HepG2 (cell line): ENCODE results near the gene CCDC73. TPM values are rescaled to one million over a fixed set of nuclear protein-coding genes. Genes with fewer than 3 reads are reported as not detected.

Source experiments
- CEBPG ChIP-seq: IDR thresholded peaks from 2 replicates; pipeline ENCODE4 v1.6.1; 2016
- DNMT1 ChIP-seq: sonication (generic); formaldehyde crosslinking; IDR thresholded peaks from 2 replicates; pipeline ENCODE4 v1.5.1; 2020; ENCODE audit warnings: mild to moderate bottlenecking, missing genetic modification reagents
- DNMT3B ChIP-seq: conservative IDR thresholded peaks from 2 replicates; pipeline ENCODE4 v1.6.1; 2016; ENCODE audit warnings: missing biosample characterization, control low read depth
- GTF2F1 ChIP-seq: fragments of 150-350 bp; IDR thresholded peaks from 2 replicates; pipeline ENCODE4 v1.6.1; 2014; ENCODE audit warnings: low read length
- HDAC1 ChIP-seq: sonication (generic); formaldehyde crosslinking; IDR thresholded peaks from 2 replicates; pipeline ENCODE4 v1.5.1; 2020; ENCODE audit warnings: mild to moderate bottlenecking, missing genetic modification reagents
- HOXA5 ChIP-seq: sonication (generic); formaldehyde crosslinking; IDR thresholded peaks from 2 replicates; pipeline ENCODE4 v1.4.0; 2020; ENCODE audit warnings: missing genetic modification reagents
- KMT2A ChIP-seq: sonication (generic); formaldehyde crosslinking; IDR thresholded peaks from 2 replicates; pipeline ENCODE4 v1.4.0; 2020; ENCODE audit warnings: missing genetic modification reagents
- MAX ChIP-seq: IDR thresholded peaks from 2 replicates; pipeline ENCODE4 v1.6.1; 2012; ENCODE audit warnings: inconsistent platforms
- MTA3 ChIP-seq: sonication (generic); formaldehyde crosslinking; IDR thresholded peaks from 2 replicates; pipeline ENCODE4 v1.4.0; 2020; ENCODE audit warnings: missing genetic modification reagents
- PAF1 ChIP-seq: IDR thresholded peaks from 2 replicates; pipeline ENCODE4 v1.6.1; 2016; ENCODE audit warnings: missing genetic modification reagents, missing compliant biosample characterization
- PAX8 ChIP-seq: sonication (generic); formaldehyde crosslinking; IDR thresholded peaks from 2 replicates; pipeline ENCODE4 v1.8.0; 2022; ENCODE audit warnings: mild to moderate bottlenecking, missing genetic modification reagents, borderline replicate concordance
- SP1 ChIP-seq, 2 experiments: fragments of 450-650 bp in 1 of 2; sonication (generic) in 1 of 2; formaldehyde crosslinking in 1 of 2; IDR thresholded peaks; 2 replicates each; pipeline versions ENCODE4 v1.4.0 to v1.6.1; 2016 to 2020; ENCODE audit warnings: missing genetic modification reagents in 1 of 2
- SRSF1 ChIP-seq: fragments of 200-400 bp; formaldehyde crosslinking; optimal IDR thresholded peaks from 2 replicates; pipeline ENCODE3; 2017; ENCODE audit warnings: mild to moderate bottlenecking, low read depth, low read length, moderate library complexity
- ZBTB37 ChIP-seq: sonication (generic); formaldehyde crosslinking; IDR thresholded peaks from 2 replicates; pipeline ENCODE4 v1.4.0; 2020; ENCODE audit warnings: mild to moderate bottlenecking, missing genetic modification reagents
- ZNF256 ChIP-seq: sonication (generic); formaldehyde crosslinking; conservative IDR thresholded peaks from 2 replicates; pipeline ENCODE4 v1.4.0; 2020; ENCODE audit warnings: missing genetic modification reagents
- ZNF326 ChIP-seq: sonication (generic); formaldehyde crosslinking; IDR thresholded peaks from 2 replicates; pipeline ENCODE4 v1.4.0; 2020; ENCODE audit warnings: missing genetic modification reagents, borderline replicate concordance
- ZNF614 ChIP-seq: IDR thresholded peaks from 2 replicates; pipeline ENCODE4 v1.6.1; 2018; ENCODE audit warnings: missing biosample characterization, missing genetic modification reagents, inconsistent platforms, borderline replicate concordance
- ZNF775 ChIP-seq: sonication (generic); formaldehyde crosslinking; IDR thresholded peaks from 2 replicates; pipeline ENCODE4 v1.4.0; 2020; ENCODE audit warnings: missing genetic modification reagents, mild to moderate bottlenecking, moderate library complexity, borderline replicate concordance
- ZNF841 ChIP-seq: sonication (generic); formaldehyde crosslinking; IDR thresholded peaks from 2 replicates; pipeline ENCODE4 v1.8.1; 2023; ENCODE audit warnings: missing genetic modification reagents, borderline replicate concordance
- polyA plus RNA-seq, 8 experiments: library from polyadenylated mRNA; depleted of rRNA in 3 of 8; stranded (reverse) in 7 of 8; unstranded in 1 of 8; fragments of >200 nt; fragmentation: Illumina TruSeq in 4 of 8; extraction: Trizol in 4 of 8; gene quantifications; 2 replicates each; pipeline versions ENCODE4 v1.2.1 to v1.2.3, GENCODE V29; 2011 to 2016; ENCODE audit warnings: low read depth in 4 of 8, missing spikeins in 1 of 8, mixed read lengths in 1 of 8; ENCODE audit not compliant: insufficient read depth in 1 of 8
- total RNA-seq, 5 experiments: library from RNA; depleted of rRNA; stranded (reverse); fragments of >200 nt; fragmentation: Illumina TruSeq; extraction: Trizol; gene quantifications; 2 replicates each; pipeline ENCODE4 v1.2.3, GENCODE V29; 2016; ENCODE audit warnings: low read depth in 1 of 5
- TF ChIP-seq, protein P1 (sequence below): IDR thresholded peaks from 2 replicates; pipeline ENCODE4 v1.6.1; 2016; ENCODE audit warnings: low read depth
- TF ChIP-seq, protein P2 (sequence below): sonication (generic); formaldehyde crosslinking; IDR thresholded peaks from 2 replicates; pipeline ENCODE4 v1.8.1; 2022; ENCODE audit warnings: low read depth, mild to moderate bottlenecking, missing genetic modification reagents
- TF ChIP-seq, protein P3 (sequence below): sonication (generic); formaldehyde crosslinking; IDR thresholded peaks from 2 replicates; pipeline ENCODE4 v1.5.0; 2020; ENCODE audit warnings: mild to moderate bottlenecking, missing genetic modification reagents

Gene CCDC73
- total and polyA plus RNA-seq, 2 of the 13 experiments (the other 11 are each of a cell fraction or from before 2014, with no cell fraction given): 0.01 to 0.11 TPM

DNA sequence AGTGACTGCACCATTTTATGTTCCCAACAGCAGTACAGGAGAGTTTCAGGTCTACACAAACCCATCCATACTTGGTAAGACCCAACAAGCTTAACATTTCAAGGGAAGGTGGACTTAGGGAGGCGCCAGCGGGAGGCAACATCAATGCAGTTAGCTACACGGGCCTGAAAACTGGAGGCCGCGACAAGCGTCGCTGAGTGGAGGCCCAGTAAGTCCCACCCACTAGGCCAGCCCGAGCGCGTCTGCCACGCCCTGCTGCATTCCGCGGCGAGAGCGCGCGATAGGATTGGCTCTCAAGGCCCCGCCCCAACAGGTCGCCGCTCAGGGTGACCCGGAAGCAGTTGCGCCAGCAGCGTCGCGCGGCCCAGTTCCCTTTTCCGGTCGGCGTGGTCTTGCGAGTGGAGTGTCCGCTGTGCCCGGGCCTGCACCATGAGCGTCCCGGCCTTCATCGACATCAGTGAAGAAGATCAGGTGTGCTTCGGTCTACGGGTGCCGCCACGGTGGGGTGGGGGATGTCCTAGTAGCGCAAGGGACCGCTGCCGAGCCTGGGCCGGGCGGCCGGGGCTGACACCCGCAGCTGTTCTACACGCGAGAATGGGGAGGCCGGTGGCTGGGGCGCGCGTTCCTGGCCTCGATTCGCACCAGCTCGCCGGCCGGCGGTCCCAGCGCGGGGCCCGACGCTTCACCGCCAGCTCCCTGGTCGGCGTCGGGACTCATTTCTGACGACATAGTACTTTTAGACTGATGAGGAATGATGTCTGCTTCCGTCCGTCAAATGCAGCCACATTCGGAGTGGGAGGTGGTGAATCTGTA lies 210.8 kb downstream of the CCDC73 start, which contains the start of gene EIF3M (continued):
- TF ChIP-seq ZNF614 (CRISPR knock-in tag): peak; percentile 90
- no peak; the same call in 1 of the 2 replicates for TF ChIP-seq ZNF256 (CRISPR knock-in tag)
- TF ChIP-seq DNMT1 (CRISPR knock-in tag): peak; percentile 95
- TF ChIP-seq PAX8 (CRISPR knock-in tag): no peak
- peak; percentile 95 for TF ChIP-seq HDAC1 (CRISPR knock-in tag)
- TF ChIP-seq ZNF326: no peak
- TF ChIP-seq, protein P1, sequence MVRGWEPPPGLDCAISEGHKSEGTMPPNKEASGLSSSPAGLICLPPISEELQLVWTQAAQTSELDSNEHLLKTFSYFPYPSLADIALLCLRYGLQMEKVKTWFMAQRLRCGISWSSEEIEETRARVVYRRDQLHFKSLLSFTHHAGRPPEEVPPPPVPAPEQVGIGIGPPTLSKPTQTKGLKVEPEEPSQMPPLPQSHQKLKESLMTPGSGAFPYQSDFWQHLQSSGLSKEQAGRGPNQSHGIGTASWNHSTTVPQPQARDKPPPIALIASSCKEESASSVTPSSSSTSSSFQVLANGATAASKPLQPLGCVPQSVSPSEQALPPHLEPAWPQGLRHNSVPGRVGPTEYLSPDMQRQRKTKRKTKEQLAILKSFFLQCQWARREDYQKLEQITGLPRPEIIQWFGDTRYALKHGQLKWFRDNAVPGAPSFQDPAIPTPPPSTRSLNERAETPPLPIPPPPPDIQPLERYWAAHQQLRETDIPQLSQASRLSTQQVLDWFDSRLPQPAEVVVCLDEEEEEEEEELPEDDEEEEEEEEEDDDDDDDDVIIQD (CRISPR knock-in tag): peak; percentile 59; the same call in 1 of the 2 replicates
- TF ChIP-seq HOXA5 (CRISPR knock-in tag): peak; percentile 78
- no peak for TF ChIP-seq MTA3 (CRISPR knock-in tag)
- TF ChIP-seq, protein P2, sequence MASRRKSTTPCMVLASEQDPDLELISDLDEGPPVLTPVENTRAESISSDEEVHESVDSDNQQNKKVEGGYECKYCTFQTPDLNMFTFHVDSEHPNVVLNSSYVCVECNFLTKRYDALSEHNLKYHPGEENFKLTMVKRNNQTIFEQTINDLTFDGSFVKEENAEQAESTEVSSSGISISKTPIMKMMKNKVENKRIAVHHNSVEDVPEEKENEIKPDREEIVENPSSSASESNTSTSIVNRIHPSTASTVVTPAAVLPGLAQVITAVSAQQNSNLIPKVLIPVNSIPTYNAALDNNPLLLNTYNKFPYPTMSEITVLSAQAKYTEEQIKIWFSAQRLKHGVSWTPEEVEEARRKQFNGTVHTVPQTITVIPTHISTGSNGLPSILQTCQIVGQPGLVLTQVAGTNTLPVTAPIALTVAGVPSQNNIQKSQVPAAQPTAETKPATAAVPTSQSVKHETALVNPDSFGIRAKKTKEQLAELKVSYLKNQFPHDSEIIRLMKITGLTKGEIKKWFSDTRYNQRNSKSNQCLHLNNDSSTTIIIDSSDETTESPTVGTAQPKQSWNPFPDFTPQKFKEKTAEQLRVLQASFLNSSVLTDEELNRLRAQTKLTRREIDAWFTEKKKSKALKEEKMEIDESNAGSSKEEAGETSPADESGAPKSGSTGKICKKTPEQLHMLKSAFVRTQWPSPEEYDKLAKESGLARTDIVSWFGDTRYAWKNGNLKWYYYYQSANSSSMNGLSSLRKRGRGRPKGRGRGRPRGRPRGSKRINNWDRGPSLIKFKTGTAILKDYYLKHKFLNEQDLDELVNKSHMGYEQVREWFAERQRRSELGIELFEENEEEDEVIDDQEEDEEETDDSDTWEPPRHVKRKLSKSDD (CRISPR knock-in tag): 0 out of 2 replicates have a peak, but pooled peaks have one; percentile 7
- no peak for TF ChIP-seq ZNF775 (CRISPR knock-in tag)
- TF ChIP-seq SRSF1: no peak
- no peak for TF ChIP-seq ZBTB37 (CRISPR knock-in tag)
- TF ChIP-seq KMT2A: peak; percentile 99
- TF ChIP-seq ZNF841 (CRISPR knock-in tag): no peak
- TF ChIP-seq PAF1 (CRISPR knock-in tag): no peak
- no peak for TF ChIP-seq DNMT3B (CRISPR knock-in tag)
- TF ChIP-seq MAX: peak; percentile 97
- no peak for TF ChIP-seq SP1 (IDR thresholded peaks at IDR 0.05)
- peak; percentile 93 for TF ChIP-seq SP1 (CRISPR knock-in tag; IDR thresholded peaks at IDR 0.05)
- no peak for TF ChIP-seq GTF2F1
- no peak for TF ChIP-seq CEBPG (CRISPR knock-in tag)
- TF ChIP-seq, protein P3, sequence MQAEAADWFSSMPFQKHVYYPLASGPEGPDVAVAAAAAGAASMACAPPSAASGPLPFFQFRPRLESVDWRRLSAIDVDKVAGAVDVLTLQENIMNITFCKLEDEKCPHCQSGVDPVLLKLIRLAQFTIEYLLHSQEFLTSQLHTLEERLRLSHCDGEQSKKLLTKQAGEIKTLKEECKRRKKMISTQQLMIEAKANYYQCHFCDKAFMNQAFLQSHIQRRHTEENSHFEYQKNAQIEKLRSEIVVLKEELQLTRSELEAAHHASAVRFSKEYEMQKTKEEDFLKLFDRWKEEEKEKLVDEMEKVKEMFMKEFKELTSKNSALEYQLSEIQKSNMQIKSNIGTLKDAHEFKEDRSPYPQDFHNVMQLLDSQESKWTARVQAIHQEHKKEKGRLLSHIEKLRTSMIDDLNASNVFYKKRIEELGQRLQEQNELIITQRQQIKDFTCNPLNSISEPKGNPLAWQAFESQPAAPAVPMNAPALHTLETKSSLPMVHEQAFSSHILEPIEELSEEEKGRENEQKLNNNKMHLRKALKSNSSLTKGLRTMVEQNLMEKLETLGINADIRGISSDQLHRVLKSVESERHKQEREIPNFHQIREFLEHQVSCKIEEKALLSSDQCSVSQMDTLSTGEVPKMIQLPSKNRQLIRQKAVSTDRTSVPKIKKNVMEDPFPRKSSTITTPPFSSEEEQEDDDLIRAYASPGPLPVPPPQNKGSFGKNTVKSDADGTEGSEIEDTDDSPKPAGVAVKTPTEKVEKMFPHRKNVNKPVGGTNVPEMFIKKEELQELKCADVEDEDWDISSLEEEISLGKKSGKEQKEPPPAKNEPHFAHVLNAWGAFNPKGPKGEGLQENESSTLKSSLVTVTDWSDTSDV (CRISPR knock-in tag): peak; percentile 67; the same call in 1 of the 2 replicates
